Measurements from ENCODE around the gene ARMC3. TPM values are rescaled to one million over a fixed set of nuclear protein-coding genes. Genes with fewer than 3 reads are reported as not detected.

Gene ARMC3
- polyA plus RNA-seq, 6 donors from 2014 or later = not detected

- peak overlapping the region in 1 of 6 donors; percentile 11 for H3K27ac Mint-ChIP-seq
- H3K36me3 Mint-ChIP-seq = no peaks in the 10 kb centered on the region
- peaks cover 0 to 5% (median 2%) of the 10 kb centered on the region in 7 donors for H3K9me3 Mint-ChIP-seq
- ATAC-seq (ENCODE audit: low read depth in 2 of 2) (no peak), DNase-seq (no peak)
- no peaks in the 10 kb centered on the region for H3K4me1 Mint-ChIP-seq
- H3K27me3 Mint-ChIP-seq = peaks cover 28 to 62% (median 55%) of the 10 kb centered on the region in 3 donors
- H3K4me3 Mint-ChIP-seq = peak overlapping the region in 2 of 8 donors; percentile 26 to 29
Observed at GRCh38 chr10:23081221-23081750, 153.4 kb downstream of the ARMC3 start.

- Mint-ChIP-seq H3K27me3 (peaks cover 23 to 63% (median 55%) of the 10 kb centered on the region in 3 donors), H3K4me3 (no peak overlapping the region), H3K9me3 (peaks cover 0 to 5% (median 2%) of the 10 kb centered on the region in 7 donors), H3K36me3 (no peaks in the 10 kb centered on the region), H3K27ac (no peak overlapping the region), H3K4me1 (no peaks in the 10 kb centered on the region)
- ATAC-seq (ENCODE audit: low read depth in 2 of 2) (no peak), DNase-seq (no peak)
Observed at GRCh38 chr10:23081891-23082290, 154.0 kb downstream of the ARMC3 start.

Other genes starting within 250 kb of the ARMC3 start
- gene PIP4K2A, start 213.5 kb upstream of the ARMC3 start, polyA plus RNA-seq (ENCODE audit: low read depth in 6 of 6) = 10 to 100 TPM; 16.8 to 45.7 (median 26.3) TPM
- 1 to 10 TPM; 2.2 to 5.3 (median 3.1) TPM for gene MSRB2, start 167.5 kb downstream of the ARMC3 start, polyA plus RNA-seq (ENCODE audit: low read depth in 6 of 6)